Type B pancreatic cell (in vitro differentiated cells): ENCODE data around the gene CBR4. TPM values are rescaled to one million over a fixed set of nuclear protein-coding genes. Genes with fewer than 3 reads are reported as not detected.

ENCODE experiments used
- DNase-seq: peaks from one replicate; pipeline ENCODE4 v3.0.0; 2021; ENCODE audit warnings: mixed read lengths; ENCODE audit not compliant: unreplicated experiment; ENCODE audit errors: extremely low spot score
- H3K27ac Mint-ChIP-seq: 2 replicates; pipeline ENCODE4 v1.8.0; 2021; ENCODE audit warnings: mild to moderate bottlenecking, mixed read lengths
- H3K27me3 Mint-ChIP-seq: 2 replicates; pipeline ENCODE4 v1.8.0; 2021; ENCODE audit warnings: mixed read lengths
- H3K36me3 Mint-ChIP-seq: 2 replicates; pipeline ENCODE4 v1.8.0; 2021; ENCODE audit warnings: mixed read lengths
- H3K4me1 Mint-ChIP-seq: one replicate; pipeline ENCODE4 v1.8.0; 2021; ENCODE audit warnings: mixed read lengths; ENCODE audit not compliant: unreplicated experiment
- H3K4me3 Mint-ChIP-seq: 2 replicates; pipeline ENCODE4 v1.8.0; 2021; ENCODE audit warnings: mild to moderate bottlenecking, mixed read lengths
- H3K9me3 Mint-ChIP-seq: 2 replicates; pipeline ENCODE4 v1.8.0; 2021; ENCODE audit warnings: mixed read lengths
- total RNA-seq: library from RNA; stranded (reverse); gene quantifications from 2 replicates; pipeline ENCODE4 v1.2.1, GENCODE V29; 2021; ENCODE audit warnings: low replicate concordance
- TF ChIP-seq, protein P1 (sequence below): fragments of 200-600 bp; sonication (generic); conservative IDR thresholded peaks from 2 replicates; pipeline ENCODE4 v1.5.0; 2021; ENCODE audit warnings: antibody characterized with exemption, mild to moderate bottlenecking

CBR4 gene
- total RNA-seq, 1 donor from 2014 or later, result 42.6 TPM

DNA sequence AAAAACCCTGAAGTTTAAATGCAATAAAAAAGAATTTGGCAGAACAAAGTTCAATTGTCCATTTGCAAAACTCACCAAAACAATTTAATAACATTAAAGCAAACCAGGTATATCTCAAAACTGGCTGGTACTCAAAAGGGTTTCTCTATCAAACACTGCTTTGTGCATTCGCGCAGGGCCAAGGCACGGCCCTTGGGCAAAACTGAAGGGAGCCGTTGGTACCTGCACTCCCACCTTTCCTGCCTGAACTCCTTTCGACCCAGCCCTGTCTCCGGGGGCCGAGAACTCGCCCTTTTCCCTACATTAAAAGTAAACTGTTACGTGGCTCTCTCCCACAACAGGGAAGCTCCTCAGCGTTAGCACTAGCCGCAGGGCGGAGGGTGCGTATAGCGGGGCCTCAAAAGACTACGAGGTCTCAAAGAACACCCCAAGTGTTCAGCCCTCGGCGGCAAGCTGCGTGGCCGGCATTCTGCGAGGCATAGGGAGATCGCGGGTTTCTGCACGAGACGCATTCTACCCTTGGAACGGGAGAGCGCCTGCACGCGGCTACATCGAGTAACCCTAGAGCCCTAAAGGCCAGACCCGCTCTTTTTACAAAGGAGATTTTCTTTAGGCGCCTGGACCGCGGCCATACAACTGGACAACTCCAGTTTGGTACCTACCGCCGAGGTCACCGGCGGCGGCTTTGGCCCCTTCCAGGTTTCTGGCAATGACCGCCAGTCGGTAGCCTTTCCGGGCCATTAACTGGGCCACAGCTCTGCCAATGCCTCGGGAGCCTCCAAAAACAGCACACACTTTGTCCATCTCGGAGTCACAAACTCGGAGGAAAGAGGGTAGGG lies 550 bp downstream of the CBR4 start:
- TF ChIP-seq, protein P1, sequence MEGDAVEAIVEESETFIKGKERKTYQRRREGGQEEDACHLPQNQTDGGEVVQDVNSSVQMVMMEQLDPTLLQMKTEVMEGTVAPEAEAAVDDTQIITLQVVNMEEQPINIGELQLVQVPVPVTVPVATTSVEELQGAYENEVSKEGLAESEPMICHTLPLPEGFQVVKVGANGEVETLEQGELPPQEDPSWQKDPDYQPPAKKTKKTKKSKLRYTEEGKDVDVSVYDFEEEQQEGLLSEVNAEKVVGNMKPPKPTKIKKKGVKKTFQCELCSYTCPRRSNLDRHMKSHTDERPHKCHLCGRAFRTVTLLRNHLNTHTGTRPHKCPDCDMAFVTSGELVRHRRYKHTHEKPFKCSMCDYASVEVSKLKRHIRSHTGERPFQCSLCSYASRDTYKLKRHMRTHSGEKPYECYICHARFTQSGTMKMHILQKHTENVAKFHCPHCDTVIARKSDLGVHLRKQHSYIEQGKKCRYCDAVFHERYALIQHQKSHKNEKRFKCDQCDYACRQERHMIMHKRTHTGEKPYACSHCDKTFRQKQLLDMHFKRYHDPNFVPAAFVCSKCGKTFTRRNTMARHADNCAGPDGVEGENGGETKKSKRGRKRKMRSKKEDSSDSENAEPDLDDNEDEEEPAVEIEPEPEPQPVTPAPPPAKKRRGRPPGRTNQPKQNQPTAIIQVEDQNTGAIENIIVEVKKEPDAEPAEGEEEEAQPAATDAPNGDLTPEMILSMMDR, result no peak
- Mint-ChIP-seq H3K4me3 (peak overlapping the region; percentile 96), H3K27ac (peak overlapping the region; percentile 99), H3K27me3 (no peaks in the 10 kb centered on the region), H3K9me3 (no peaks in the 10 kb centered on the region), H3K36me3 (peaks cover 7% of the 10 kb centered on the region), H3K4me1 (peaks cover 29% of the 10 kb centered on the region)
- peak; percentile 73 for DNase-seq

DNA sequence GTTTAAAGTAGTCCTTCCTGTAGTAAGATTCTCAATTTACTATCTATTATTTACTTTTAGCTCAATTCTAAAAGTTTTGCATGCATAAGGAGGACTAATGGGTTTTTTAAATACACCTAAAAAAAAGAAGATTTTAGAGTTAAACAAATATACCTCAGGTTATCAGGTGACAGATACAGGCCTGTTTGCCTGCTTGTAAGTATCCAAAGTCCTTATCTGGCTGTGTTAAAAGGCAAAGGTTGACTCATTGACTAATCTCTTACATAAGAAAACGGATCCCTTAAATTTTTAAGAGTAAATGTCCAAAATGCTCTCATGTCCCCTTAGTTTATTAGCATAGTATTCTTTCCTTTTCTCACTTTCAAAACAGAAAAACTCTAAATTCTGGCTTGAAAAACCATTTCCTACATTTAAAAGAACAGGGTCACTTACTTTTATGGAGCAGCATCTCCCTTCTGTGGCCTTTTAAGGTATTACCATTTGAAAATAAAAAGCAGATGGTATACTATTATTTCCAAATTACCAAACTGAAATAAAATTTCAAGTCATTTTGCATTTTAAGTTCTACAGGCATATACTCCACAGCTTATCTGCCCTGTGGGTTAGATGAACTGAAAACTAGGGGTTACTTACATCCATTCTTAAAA lies 4.5 kb downstream of the CBR4 start:
- peak overlapping the region; percentile 26 for H3K27ac Mint-ChIP-seq
- H3K27me3 Mint-ChIP-seq, result no peaks in the 10 kb centered on the region
- DNase-seq, result no peak
- TF ChIP-seq, protein P1, result peak; percentile 67
- H3K36me3 Mint-ChIP-seq, result peaks cover 38% of the 10 kb centered on the region
- peaks cover 29% of the 10 kb centered on the region for H3K4me1 Mint-ChIP-seq
- no peaks in the 10 kb centered on the region for H3K9me3 Mint-ChIP-seq
- H3K4me3 Mint-ChIP-seq, result peak overlapping the region; percentile 19

DNA sequence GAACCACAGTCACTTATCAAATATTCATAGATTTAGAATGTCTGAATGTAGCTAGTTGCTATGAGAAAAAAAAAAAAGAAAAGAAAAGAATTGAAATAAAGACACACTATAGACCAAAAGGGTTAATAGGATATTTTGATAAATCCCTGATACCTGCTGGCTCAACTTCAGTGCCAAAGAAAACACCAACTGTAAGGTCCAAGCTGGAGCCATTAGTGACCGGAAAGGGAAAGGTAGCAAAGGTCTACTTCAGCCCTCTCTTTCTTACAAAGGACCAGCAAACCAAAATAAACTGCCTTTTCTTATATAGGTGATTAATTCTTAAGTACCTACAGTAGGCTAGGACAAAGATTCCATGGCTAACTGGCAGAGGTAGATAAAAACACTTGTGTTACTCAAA lies 9.7 kb downstream of the CBR4 start:
- H3K36me3 Mint-ChIP-seq, result peaks cover 47% of the 10 kb centered on the region
- TF ChIP-seq, protein P1, result no peak
- peaks cover 16% of the 10 kb centered on the region for H3K4me1 Mint-ChIP-seq
- H3K27ac Mint-ChIP-seq, result no peak overlapping the region
- no peaks in the 10 kb centered on the region for H3K9me3 Mint-ChIP-seq
- no peak for DNase-seq
- H3K4me3 Mint-ChIP-seq, result peak overlapping the region; percentile 0
- H3K27me3 Mint-ChIP-seq, result no peaks in the 10 kb centered on the region

DNA sequence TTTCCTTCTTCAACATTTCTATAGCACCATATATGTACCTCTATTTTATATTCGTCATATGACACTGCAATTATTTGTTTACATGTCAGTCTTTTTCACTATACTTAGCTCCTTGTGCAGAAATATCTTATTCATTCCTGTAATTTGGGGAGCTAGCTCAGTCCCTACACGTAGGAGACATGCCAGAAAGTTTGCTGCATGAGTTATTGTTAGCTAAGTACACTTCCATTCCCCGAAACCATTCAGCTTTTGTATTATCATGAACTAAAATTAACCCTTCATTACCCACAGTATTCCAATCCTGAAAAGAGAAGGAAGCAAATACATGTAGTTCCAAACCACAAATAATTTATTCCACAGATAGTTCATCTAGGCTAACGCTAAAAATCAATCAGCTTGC lies 10.2 kb downstream of the CBR4 start:
- Mint-ChIP-seq H3K4me3 (peak overlapping the region; percentile 0), H3K27me3 (no peaks in the 10 kb centered on the region), H3K36me3 (peaks cover 47% of the 10 kb centered on the region), H3K4me1 (peaks cover 20% of the 10 kb centered on the region), H3K27ac (no peak overlapping the region), H3K9me3 (no peaks in the 10 kb centered on the region)
- TF ChIP-seq, protein P1, result no peak
- DNase-seq, result no peak

DNA sequence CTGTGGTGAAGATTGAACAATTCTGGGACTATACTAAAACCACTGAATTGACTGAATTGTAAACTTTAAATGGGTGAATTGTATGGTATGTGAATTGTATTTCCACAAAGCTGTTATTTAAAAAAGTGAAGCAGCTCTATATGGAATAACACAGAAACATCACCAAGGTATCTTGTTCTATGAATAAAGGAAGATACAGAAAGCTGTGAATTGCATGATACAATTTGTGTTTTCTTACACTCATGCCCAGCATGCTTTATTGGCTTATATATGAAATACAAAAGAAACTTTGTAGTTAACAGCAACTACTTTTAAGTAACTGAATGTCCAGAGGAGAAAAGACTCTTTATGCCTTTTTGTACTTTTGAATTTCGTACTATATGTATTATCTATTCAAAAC lies 11.5 kb downstream of the CBR4 start:
- TF ChIP-seq, protein P1, result no peak
- no peaks in the 10 kb centered on the region for H3K9me3 Mint-ChIP-seq
- peaks cover 27% of the 10 kb centered on the region for H3K4me1 Mint-ChIP-seq
- H3K27me3 Mint-ChIP-seq, result no peaks in the 10 kb centered on the region
- peaks cover 39% of the 10 kb centered on the region for H3K36me3 Mint-ChIP-seq
- H3K4me3 Mint-ChIP-seq, result no peak overlapping the region
- no peak for DNase-seq
- no peak overlapping the region for H3K27ac Mint-ChIP-seq
